Gastroesophageal sphincter (tissue), 3 donors: ENCODE measurements around the gene BMPR1A.
A peak's percentile ranks its signal among the peaks of the same experiment; 100 is the strongest.

ENCODE experiments used
- CTCF ChIP-seq, 4 experiments: fragments of 200-600 bp in 2 of 4; fragments of 450-650 bp in 2 of 4; sonication (generic) in 1 of 4; IDR thresholded peaks; one replicate each; pipeline ENCODE4 v1.5.1; 2017 to 2019; ENCODE audit warnings: antibody characterized with exemption in 4 of 4, mild to moderate bottlenecking in 2 of 4, moderate library complexity in 2 of 4
- EP300 ChIP-seq: sonication (generic); formaldehyde crosslinking; IDR thresholded peaks from one replicate; pipeline ENCODE4 v1.6.1; 2017; ENCODE audit warnings: antibody characterized with exemption, mild to moderate bottlenecking
- POLR2A ChIP-seq, 2 donors: fragments of 450-650 bp; IDR thresholded peaks; one replicate each; pipeline ENCODE4 v1.6.1; 2017; ENCODE audit warnings: antibody characterized with exemption in 2 of 2, mild to moderate bottlenecking in 2 of 2, moderate library complexity in 1 of 2
- POLR2AphosphoS5 ChIP-seq: sonication (generic); formaldehyde crosslinking; IDR thresholded peaks from one replicate; pipeline ENCODE4 v1.6.1; 2017; ENCODE audit warnings: antibody characterized with exemption

DNA sequence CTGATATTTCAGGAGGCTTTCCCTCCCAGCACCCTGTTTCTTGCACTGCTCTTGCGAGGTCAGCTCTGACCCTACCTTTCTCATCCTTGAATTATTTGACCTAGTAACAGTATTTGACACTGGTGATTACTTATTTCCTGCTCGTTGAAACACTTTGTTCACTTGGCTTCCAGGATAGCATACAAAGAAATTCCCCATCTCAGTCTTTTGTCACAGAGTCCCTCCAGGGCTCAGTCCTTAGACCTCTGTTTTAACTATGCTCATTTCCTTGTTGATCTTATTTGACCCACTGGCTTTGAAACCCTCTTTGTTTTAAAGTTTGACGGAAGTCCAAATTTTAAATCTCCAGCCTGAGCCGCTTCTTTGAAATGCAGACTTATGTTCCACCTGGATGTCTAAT is 29.9 kb downstream of the BMPR1A start:
- TF ChIP-seq POLR2A (IDR thresholded peaks at IDR 0.05) (no peak), CTCF (IDR thresholded peaks at IDR 0.05) (no peak), POLR2AphosphoS5 (peak; percentile 57), EP300 (no peak)
